Uterus (tissue), 4 donors: ENCODE results near the gene ANO7. TPM values are rescaled to one million over a fixed set of nuclear protein-coding genes. Genes with fewer than 3 reads are reported as not detected.

Experiments used
- DNase-seq, 2 donors: peaks; one replicate each; pipeline ENCODE4 v3.0.0-alpha.2; 2019 to 2020
- H3K27ac ChIP-seq, 2 donors: fragments of 200-600 bp; sonication (generic); 1 replicate in 1 of 2; 2 replicates in 1 of 2; pipeline ENCODE4 v1.5.1; 2016 to 2018
- H3K27me3 ChIP-seq, 2 donors: fragments of 200-600 bp; sonication (generic); one replicate each; pipeline ENCODE4 v1.5.1; 2018 to 2019; ENCODE audit warnings: control low read depth in 1 of 2
- H3K36me3 ChIP-seq, 2 donors: fragments of 200-600 bp; sonication (generic); one replicate each; pipeline ENCODE4 v1.5.1; 2019; ENCODE audit warnings: control low read depth in 1 of 2
- H3K4me1 ChIP-seq, 2 donors: fragments of 200-600 bp; sonication (generic); one replicate each; pipeline ENCODE4 v1.5.1; 2018 to 2019; ENCODE audit warnings: control low read depth in 1 of 2
- H3K4me3 ChIP-seq, 2 donors: fragments of 200-600 bp; sonication (generic); 1 replicate in 1 of 2; 2 replicates in 1 of 2; pipeline ENCODE4 v1.5.1; 2018 to 2019; ENCODE audit warnings: mild to moderate bottlenecking in 1 of 2
- H3K9me3 ChIP-seq, 2 donors: fragments of 200-600 bp; sonication (generic); one replicate each; pipeline ENCODE4 v1.5.1; 2019; ENCODE audit warnings: control low read depth in 1 of 2
- POLR2A ChIP-seq, 2 donors: fragments of 450-650 bp; IDR thresholded peaks; one replicate each; pipeline ENCODE4 v1.6.1; 2016; ENCODE audit warnings: antibody characterized with exemption in 2 of 2, mild to moderate bottlenecking in 1 of 2, moderate library complexity in 1 of 2
- intact Hi-C: fragments of 100-400 bp; cut with DNase I; formaldehyde crosslinking; loops from one replicate; pipeline ENCODE4 v1.15.1; 2023; ENCODE audit warnings: low total_unique reads
- total RNA-seq, 4 donors: library from RNA; depleted of rRNA in 3 of 4; stranded (reverse); fragments of >200 nt in 3 of 4; gene quantifications; one replicate each; pipeline versions ENCODE4 v1.1.0 to v1.2.4, GENCODE V29; 2014 to 2023
- TF ChIP-seq, protein P1 (sequence below), 4 experiments: fragments of 200-600 bp in 2 of 4; fragments of 450-650 bp in 2 of 4; sonication (generic) in 2 of 4; IDR thresholded peaks; one replicate each; pipeline ENCODE4 v1.5.1; 2016 to 2019; ENCODE audit warnings: antibody characterized with exemption in 4 of 4, mild to moderate bottlenecking in 2 of 4, moderate library complexity in 1 of 4
- donor health status: DM: yes; HTN: yes; CAD: no.

ANO7 gene
- total RNA-seq, 4 donors from 2014 or later: under 0.01 to 3.8 (median 0.21) TPM; not detected in 1

DNA sequence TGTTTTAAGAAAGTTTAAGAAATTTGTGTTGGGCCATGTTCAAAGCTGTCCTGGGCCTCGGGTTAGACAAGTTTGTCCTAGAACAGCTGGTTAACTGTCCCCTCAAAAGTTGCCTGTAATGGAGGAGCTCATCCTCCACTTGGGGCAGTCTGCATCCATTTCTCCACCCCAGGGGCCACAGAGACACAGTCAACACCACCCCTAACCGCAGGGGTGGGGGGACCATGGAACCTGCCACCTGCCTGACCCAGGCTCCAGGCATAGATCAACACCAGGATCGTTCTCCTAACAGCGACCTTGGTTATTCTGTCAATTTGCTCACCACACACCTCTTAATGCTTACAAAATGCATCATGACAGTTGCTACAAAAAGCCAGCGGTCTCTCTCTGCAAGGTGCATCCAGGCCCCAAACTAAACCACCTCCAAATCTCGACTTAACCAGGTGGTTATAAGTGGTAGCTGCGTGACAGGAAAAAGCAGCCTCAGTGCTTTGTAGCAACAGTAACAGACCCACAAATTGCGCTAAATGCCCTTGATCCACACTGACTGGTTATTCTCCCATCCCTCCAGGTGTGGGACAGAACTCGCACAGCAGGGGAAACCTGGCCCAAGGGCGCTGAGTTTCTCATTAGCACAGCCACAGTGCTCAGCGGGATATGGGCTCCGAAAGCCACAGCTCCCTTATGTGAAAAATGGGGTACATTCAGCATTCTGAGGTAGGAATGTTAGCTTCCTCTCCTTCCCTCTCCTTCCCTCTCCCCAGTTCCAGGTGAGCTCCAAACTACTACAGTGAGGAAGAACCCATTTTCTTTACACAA is 79.0 kb downstream of the ANO7 start:
- intact Hi-C loops: no loop called here
- Histone ChIP-seq H3K36me3 (no peaks in the 10 kb centered on the region), H3K27me3 (no peaks in the 10 kb centered on the region), H3K4me1 (peaks cover 4 to 12% of the 10 kb centered on the region in 2 donors), H3K4me3 (no peak overlapping the region), H3K27ac (no peak overlapping the region), H3K9me3 (no peaks in the 10 kb centered on the region)
- TF ChIP-seq POLR2A (IDR thresholded peaks at IDR 0.05): no peak
- TF ChIP-seq, protein P1, sequence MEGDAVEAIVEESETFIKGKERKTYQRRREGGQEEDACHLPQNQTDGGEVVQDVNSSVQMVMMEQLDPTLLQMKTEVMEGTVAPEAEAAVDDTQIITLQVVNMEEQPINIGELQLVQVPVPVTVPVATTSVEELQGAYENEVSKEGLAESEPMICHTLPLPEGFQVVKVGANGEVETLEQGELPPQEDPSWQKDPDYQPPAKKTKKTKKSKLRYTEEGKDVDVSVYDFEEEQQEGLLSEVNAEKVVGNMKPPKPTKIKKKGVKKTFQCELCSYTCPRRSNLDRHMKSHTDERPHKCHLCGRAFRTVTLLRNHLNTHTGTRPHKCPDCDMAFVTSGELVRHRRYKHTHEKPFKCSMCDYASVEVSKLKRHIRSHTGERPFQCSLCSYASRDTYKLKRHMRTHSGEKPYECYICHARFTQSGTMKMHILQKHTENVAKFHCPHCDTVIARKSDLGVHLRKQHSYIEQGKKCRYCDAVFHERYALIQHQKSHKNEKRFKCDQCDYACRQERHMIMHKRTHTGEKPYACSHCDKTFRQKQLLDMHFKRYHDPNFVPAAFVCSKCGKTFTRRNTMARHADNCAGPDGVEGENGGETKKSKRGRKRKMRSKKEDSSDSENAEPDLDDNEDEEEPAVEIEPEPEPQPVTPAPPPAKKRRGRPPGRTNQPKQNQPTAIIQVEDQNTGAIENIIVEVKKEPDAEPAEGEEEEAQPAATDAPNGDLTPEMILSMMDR (IDR thresholded peaks at IDR 0.05): no peak
- DNase-seq: no peak

- no peak for DNase-seq
- intact Hi-C loops: no loop called here
- no peak overlapping the region for H3K4me3 ChIP-seq
Observed at GRCh38 chr2:241268306-241268705, 79.8 kb downstream of the ANO7 start.

GRCh38 chr2:241268716-241269445 is 80.4 kb downstream of the ANO7 start:
- no peak overlapping the region for H3K27ac ChIP-seq
- DNase-seq: no peak
- H3K4me1 ChIP-seq: peaks cover 4 to 12% of the 10 kb centered on the region in 2 donors
- intact Hi-C loops: no loop called here
- TF ChIP-seq, protein P1 (IDR thresholded peaks at IDR 0.05): no peak
- TF ChIP-seq POLR2A (IDR thresholded peaks at IDR 0.05): no peak
- H3K9me3 ChIP-seq: no peaks in the 10 kb centered on the region
- no peaks in the 10 kb centered on the region for H3K27me3 ChIP-seq
- no peak overlapping the region for H3K4me3 ChIP-seq
- H3K36me3 ChIP-seq: no peaks in the 10 kb centered on the region

More at GRCh38 chr2:241268306-241268705, 79.8 kb downstream of the ANO7 start:
- no peaks in the 10 kb centered on the region for H3K9me3 ChIP-seq
- no peaks in the 10 kb centered on the region for H3K27me3 ChIP-seq
- no peak overlapping the region for H3K27ac ChIP-seq
- peaks cover 4 to 12% of the 10 kb centered on the region in 2 donors for H3K4me1 ChIP-seq
- no peak for TF ChIP-seq POLR2A (IDR thresholded peaks at IDR 0.05)
- TF ChIP-seq, protein P1 (IDR thresholded peaks at IDR 0.05): no peak
- H3K36me3 ChIP-seq: no peaks in the 10 kb centered on the region

DNA sequence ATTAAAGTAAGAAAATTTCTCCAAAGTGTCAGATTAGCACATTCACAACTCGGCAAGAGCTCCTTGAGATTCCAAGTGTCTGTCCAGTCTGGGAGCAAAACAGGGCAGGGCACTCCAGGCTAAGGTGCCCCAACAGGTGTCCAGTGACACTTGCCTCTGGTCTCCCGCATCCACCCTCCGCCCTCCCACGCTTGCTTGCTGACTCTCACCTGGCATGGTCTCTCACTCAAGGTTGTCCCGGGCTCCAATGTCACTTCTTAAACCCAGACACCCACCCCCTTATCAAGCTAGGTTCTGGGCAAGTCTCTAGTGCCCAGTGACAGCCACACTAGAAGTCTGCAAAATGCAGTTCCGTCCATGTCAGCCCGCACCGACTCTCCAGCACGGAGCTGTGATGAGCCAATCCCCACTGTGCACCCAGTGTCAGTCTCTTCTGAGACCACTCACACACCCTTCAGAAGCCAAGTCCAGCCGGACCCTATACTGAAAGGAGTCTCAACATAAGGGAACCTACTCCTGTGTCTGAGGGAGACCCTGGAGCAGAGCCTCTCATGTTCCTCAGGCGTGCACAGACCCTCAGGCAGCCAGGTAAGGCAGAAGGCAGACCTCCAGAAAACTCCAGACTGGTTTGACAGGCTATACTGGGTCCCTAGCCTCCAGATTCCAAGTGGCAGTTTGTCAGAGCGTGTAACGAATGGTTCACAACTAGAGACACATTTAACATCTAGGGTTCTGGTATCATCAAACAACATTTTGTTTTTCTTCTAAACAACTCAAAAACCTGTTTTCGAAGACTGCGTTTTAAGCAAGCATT is 81.4 kb downstream of the ANO7 start:
- H3K4me1 ChIP-seq: peaks cover 4 to 12% of the 10 kb centered on the region in 2 donors
- DNase-seq: no peak
- no peaks in the 10 kb centered on the region for H3K9me3 ChIP-seq
- H3K4me3 ChIP-seq: no peak overlapping the region
- no peaks in the 10 kb centered on the region for H3K27me3 ChIP-seq
- no peaks in the 10 kb centered on the region for H3K36me3 ChIP-seq
- H3K27ac ChIP-seq: no peak overlapping the region
- no peak for TF ChIP-seq POLR2A (IDR thresholded peaks at IDR 0.05)
- TF ChIP-seq, protein P1 (IDR thresholded peaks at IDR 0.05): no peak
- intact Hi-C loops: loop anchor here (5.0 kb wide), 1 partner anchor 87 kb away; the partner anchor contains the start of gene FARP2
